HepG2 (cell line): ENCODE results near the gene CKS2. TPM values are rescaled to one million over a fixed set of nuclear protein-coding genes. Genes with fewer than 3 reads are reported as not detected.

Experiments used
- E2F1 ChIP-seq: sonication (generic); formaldehyde crosslinking; IDR thresholded peaks from 2 replicates; pipeline ENCODE4 v1.5.0; 2020; ENCODE audit warnings: missing genetic modification reagents
- FOXA1 ChIP-seq, 2 experiments: fragments of 450-650 bp in 1 of 2; sonication (generic) in 1 of 2; formaldehyde crosslinking in 1 of 2; IDR thresholded peaks; 2 replicates each; pipeline versions ENCODE4 v1.4.0 to v1.6.1; 2016 to 2020; ENCODE audit warnings: missing genetic modification reagents in 1 of 2
- FOXM1 ChIP-seq: sonication (generic); formaldehyde crosslinking; IDR thresholded peaks from 2 replicates; pipeline ENCODE4 v1.5.0; 2020; ENCODE audit warnings: missing genetic modification reagents
- GRHL1 ChIP-seq: sonication (generic); formaldehyde crosslinking; conservative IDR thresholded peaks from 2 replicates; pipeline ENCODE4 v1.8.0; 2022; ENCODE audit warnings: missing genetic modification reagents
- JUN ChIP-seq: sonication (generic); formaldehyde crosslinking; IDR thresholded peaks from 2 replicates; pipeline ENCODE4 v1.4.0; 2020; ENCODE audit warnings: mild to moderate bottlenecking, missing genetic modification reagents
- NR1H2 ChIP-seq: sonication (generic); formaldehyde crosslinking; IDR thresholded peaks from 2 replicates; pipeline ENCODE4 v1.8.1; 2022; ENCODE audit warnings: low read depth, missing genetic modification reagents, borderline replicate concordance
- RORA ChIP-seq: sonication (generic); formaldehyde crosslinking; IDR thresholded peaks from 2 replicates; pipeline ENCODE4 v1.5.0; 2020; ENCODE audit warnings: mild to moderate bottlenecking, missing genetic modification reagents, moderate library complexity
- SNAPC5 ChIP-seq: sonication (generic); formaldehyde crosslinking; IDR thresholded peaks from 2 replicates; pipeline ENCODE4 v1.8.1; 2023; ENCODE audit warnings: mild to moderate bottlenecking, missing genetic modification reagents, borderline replicate concordance
- TCF12 ChIP-seq, 2 experiments: fragments of 450-650 bp in 1 of 2; sonication (generic) in 1 of 2; formaldehyde crosslinking in 1 of 2; IDR thresholded peaks; 2 replicates each; pipeline versions ENCODE4 v1.6.1 to v1.8.0; 2017 to 2022; ENCODE audit warnings: antibody characterized with exemption in 1 of 2, mild to moderate bottlenecking in 1 of 2, missing genetic modification reagents in 1 of 2, moderate library complexity in 1 of 2
- TEAD2 ChIP-seq: sonication (generic); formaldehyde crosslinking; IDR thresholded peaks from 2 replicates; pipeline ENCODE4 v1.9.0; 2021; ENCODE audit warnings: missing genetic modification reagents
- ZBTB25 ChIP-seq: IDR thresholded peaks from 2 replicates; pipeline ENCODE4 v1.6.1; 2018; ENCODE audit warnings: missing genetic modification reagents
- ZBTB46 ChIP-seq: sonication (generic); formaldehyde crosslinking; IDR thresholded peaks from 2 replicates; pipeline ENCODE4 v1.4.0; 2020; ENCODE audit warnings: mild to moderate bottlenecking, missing genetic modification reagents, borderline replicate concordance
- ZNF101 ChIP-seq: sonication (generic); formaldehyde crosslinking; IDR thresholded peaks from 2 replicates; pipeline ENCODE4 v1.4.0; 2020; ENCODE audit warnings: mild to moderate bottlenecking, low read depth, missing genetic modification reagents, borderline replicate concordance
- ZNF251 ChIP-seq: sonication (generic); formaldehyde crosslinking; IDR thresholded peaks from 2 replicates; pipeline ENCODE4 v1.9.0; 2021; ENCODE audit warnings: mild to moderate bottlenecking, missing genetic modification reagents
- ZNF280D ChIP-seq: sonication (generic); formaldehyde crosslinking; IDR thresholded peaks from 2 replicates; pipeline ENCODE4 v1.5.1; 2020; ENCODE audit warnings: mild to moderate bottlenecking, missing genetic modification reagents
- ZNF557 ChIP-seq: sonication (generic); formaldehyde crosslinking; IDR thresholded peaks from 2 replicates; pipeline ENCODE4 v1.4.0; 2020; ENCODE audit warnings: missing genetic modification reagents
- ZNF713 ChIP-seq: sonication (generic); formaldehyde crosslinking; IDR thresholded peaks from 2 replicates; pipeline ENCODE4 v1.4.0; 2020; ENCODE audit warnings: mild to moderate bottlenecking, missing genetic modification reagents
- ZNF720 ChIP-seq: sonication (generic); formaldehyde crosslinking; IDR thresholded peaks from 2 replicates; pipeline ENCODE4 v1.4.0; 2020; ENCODE audit warnings: missing genetic modification reagents
- polyA plus RNA-seq, 8 experiments: library from polyadenylated mRNA; depleted of rRNA in 3 of 8; stranded (reverse) in 7 of 8; unstranded in 1 of 8; fragments of >200 nt; fragmentation: Illumina TruSeq in 4 of 8; extraction: Trizol in 4 of 8; gene quantifications; 2 replicates each; pipeline versions ENCODE4 v1.2.1 to v1.2.3, GENCODE V29; 2011 to 2016; ENCODE audit warnings: low read depth in 4 of 8, missing spikeins in 1 of 8, mixed read lengths in 1 of 8; ENCODE audit not compliant: insufficient read depth in 1 of 8
- total RNA-seq, 5 experiments: library from RNA; depleted of rRNA; stranded (reverse); fragments of >200 nt; fragmentation: Illumina TruSeq; extraction: Trizol; gene quantifications; 2 replicates each; pipeline ENCODE4 v1.2.3, GENCODE V29; 2016; ENCODE audit warnings: low read depth in 1 of 5

The CKS2 gene
- total and polyA plus RNA-seq, 2 of the 13 experiments (the other 11 are each of a cell fraction or from before 2014, with no cell fraction given): 251 to 317 TPM

GRCh38 chr9:89350988-89351557 is 40.1 kb downstream of the CKS2 start (continued):
- TF ChIP-seq ZBTB46 (no peak), JUN (CRISPR knock-in tag) (peak; percentile 85; the same call in 1 of the 2 replicates), SNAPC5 (CRISPR knock-in tag) (no peak), FOXM1 (CRISPR knock-in tag) (no peak), RORA (no peak), ZNF713 (CRISPR knock-in tag) (no peak), GRHL1 (CRISPR knock-in tag) (no peak), TEAD2 (CRISPR knock-in tag) (no peak), ZBTB25 (CRISPR knock-in tag) (peak; percentile 59; the same call in 1 of the 2 replicates), ZNF101 (CRISPR knock-in tag) (no peak), E2F1 (CRISPR knock-in tag) (no peak), ZNF557 (CRISPR knock-in tag) (no peak), FOXA1 (IDR thresholded peaks at IDR 0.05) (peak; percentile 81), FOXA1 (CRISPR knock-in tag; IDR thresholded peaks at IDR 0.05) (peak; percentile 93), ZNF251 (no peak), TCF12 (IDR thresholded peaks at IDR 0.05) (no peak), TCF12 (CRISPR knock-in tag; IDR thresholded peaks at IDR 0.05) (no peak), ZNF720 (CRISPR knock-in tag) (no peak), NR1H2 (CRISPR knock-in tag) (no peak), ZNF280D (CRISPR knock-in tag) (no peak)
